GM19328 (cell line): ENCODE data around the gene SSH3.

Source experiments
- ATAC-seq: cut with Tn5 transposase; IDR thresholded peaks from one replicate; pipeline ENCODE4 v1.9.1; 2021; ENCODE audit warnings: mild to moderate bottlenecking, moderate library complexity; ENCODE audit not compliant: unreplicated experiment

The SSH3 gene

DNA sequence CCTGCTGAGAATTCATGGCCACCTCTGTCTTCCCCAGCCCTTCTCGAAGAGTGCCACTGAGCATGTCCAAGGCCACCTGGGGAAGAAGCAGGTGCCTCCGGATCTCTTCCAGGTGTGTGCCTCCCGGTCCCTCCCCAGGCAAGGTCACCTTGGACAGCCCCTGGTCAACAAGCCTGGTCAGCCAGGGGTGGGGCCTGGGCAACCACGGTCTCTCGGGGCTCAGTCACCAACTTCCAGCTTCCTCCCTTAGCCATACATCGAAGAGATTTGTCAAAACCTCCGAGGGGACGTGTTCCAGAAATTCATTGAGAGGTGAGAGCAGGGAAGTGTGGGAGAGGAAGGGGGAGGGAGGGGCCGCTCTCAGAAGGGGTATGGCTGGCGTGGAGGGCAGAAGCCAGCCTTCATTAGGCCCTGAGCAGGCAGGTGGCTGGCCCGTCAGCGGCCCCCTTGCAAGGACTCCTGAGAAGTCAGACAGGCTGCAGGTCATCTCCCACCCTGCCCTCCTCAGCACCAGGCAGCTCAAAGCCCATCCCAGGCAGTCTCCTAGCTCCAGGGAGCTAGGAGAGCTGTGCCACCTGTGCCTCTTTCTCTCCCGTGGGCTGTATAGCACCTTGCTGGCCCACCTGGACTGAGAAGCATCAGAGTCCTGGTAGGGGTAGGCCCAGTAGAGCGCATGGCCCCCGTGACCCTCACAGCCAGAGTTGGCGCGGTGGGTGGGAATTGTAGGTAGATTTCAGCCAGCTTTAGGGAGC is 23.6 kb upstream of the SSH3 start:
- no peak for ATAC-seq

DNA sequence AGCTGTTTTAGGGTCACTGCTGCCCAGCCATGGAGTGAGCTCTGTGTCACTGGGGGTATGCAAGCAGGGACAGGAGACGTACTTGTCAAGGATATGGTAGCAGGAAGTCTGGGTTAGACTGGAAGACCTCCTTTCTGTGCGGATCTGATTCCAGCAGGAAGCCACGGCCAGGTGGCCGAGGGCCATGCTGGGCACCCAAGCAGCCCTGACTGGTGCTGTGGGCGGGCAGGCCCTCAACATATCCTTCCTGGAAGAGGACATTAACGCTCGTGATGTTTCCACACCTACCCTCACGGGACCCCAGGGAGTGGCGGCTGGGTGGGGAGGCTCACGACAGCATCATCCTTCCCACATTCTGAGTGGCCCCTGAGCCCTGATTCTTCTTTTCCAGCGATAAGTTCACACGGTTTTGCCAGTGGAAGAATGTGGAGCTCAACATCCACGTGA is 23.0 kb upstream of the SSH3 start:
- ATAC-seq = no peak

DNA sequence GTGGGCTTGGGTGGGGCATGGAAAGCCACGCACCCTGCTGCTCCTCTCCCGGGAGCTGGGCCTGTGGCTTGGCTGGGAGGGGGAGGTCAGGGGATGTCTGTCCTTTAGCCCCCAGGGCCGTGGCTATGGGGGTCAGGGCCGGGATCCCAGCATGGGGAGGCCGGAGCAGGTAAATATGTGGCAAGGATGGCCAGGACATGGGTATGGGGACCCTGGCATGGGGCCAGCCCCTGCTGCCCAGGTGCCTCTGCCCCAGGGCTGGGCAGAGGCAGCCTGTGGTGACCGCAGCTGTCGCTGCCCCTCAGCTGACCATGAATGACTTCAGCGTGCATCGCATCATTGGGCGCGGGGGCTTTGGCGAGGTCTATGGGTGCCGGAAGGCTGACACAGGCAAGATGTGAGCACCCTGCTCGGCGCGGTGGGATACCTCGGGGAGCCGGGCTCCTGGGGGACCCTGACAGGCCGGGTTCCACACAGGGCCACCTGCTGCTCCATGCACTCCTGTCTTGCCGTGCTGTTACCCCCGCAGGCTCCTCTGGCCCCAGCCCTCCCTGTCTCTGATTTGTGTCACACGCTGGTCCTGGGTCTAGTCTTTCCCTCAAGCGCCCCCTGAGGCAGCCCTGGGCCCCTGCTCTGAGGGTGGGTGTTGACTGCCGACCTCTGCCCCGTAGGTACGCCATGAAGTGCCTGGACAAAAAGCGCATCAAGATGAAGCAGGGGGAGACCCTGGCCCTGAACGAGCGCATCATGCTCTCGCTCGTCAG is 22.4 kb upstream of the SSH3 start:
- ATAC-seq = no peak

DNA sequence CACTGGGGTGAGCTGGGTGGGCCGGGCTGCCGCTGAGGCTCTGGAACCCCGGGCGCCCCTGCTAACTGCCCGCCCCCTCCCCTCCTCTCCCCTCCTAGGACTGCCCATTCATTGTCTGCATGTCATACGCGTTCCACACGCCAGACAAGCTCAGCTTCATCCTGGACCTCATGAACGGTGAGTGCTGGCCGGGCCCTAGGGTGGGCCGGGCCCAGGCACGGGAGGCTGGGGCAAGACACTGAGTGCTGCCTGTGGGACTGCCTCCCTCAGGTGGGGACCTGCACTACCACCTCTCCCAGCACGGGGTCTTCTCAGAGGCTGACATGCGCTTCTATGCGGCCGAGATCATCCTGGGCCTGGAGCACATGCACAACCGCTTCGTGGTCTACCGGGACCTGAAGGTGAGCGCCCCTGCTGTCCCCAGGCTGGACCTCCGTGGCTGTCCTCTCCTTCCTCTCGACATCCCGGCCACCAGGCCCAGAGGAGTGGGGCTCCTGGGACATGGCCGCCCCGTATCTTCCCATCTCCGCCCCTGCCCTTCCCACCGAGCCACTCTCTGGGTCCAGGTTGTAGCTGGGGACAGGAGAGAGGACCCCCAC is 21.7 kb upstream of the SSH3 start:
- ATAC-seq = no peak

DNA sequence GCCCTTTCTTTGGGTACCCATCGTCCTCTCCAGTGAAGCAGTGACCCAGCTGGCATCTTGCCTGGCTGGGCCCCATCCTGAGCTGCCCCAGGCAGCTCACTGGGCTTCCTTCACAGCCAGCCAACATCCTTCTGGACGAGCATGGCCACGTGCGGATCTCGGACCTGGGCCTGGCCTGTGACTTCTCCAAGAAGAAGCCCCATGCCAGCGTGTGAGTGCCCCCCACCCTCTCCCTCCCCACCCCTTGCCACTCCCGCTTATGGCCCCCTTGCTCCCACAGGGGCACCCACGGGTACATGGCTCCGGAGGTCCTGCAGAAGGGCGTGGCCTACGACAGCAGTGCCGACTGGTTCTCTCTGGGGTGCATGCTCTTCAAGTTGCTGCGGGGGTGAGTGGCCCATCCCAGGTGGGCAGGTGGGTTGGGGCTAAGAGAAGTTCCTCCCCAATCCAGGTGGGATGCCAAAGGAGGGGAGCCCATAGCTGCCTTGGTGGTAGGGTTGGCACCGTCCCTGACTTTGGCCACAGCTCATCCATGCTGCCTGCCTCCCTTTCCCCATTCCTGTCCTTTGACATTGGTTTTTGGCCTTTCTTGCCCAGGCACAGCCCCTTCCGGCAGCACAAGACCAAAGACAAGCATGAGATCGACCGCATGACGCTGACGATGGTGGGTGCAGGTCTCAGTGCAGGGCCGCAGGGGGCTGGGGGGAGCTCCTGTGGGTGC is 21.0 kb upstream of the SSH3 start:
- ATAC-seq = no peak

DNA sequence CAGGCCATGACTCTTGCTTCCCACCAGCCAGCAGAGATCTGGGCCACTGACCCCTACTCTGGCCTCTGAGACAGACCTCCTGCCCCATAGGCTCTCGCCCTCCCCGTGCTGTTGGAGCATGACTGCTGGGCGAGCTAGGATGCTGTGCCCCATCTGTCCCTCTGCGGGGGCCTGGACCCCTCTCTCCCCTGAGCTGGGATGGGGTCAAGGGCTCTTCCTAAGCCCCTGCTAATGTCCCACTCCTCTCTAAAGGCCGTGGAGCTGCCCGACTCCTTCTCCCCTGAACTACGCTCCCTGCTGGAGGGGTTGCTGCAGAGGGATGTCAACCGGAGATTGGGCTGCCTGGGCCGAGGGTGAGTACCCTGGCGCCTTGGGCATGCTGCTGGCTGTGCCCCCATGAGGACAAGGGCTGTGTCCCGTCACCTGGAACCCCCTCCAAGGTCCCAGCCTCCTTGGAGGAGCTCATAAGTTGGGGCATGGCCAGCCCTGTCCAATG is 20.4 kb upstream of the SSH3 start:
- no peak for ATAC-seq

DNA sequence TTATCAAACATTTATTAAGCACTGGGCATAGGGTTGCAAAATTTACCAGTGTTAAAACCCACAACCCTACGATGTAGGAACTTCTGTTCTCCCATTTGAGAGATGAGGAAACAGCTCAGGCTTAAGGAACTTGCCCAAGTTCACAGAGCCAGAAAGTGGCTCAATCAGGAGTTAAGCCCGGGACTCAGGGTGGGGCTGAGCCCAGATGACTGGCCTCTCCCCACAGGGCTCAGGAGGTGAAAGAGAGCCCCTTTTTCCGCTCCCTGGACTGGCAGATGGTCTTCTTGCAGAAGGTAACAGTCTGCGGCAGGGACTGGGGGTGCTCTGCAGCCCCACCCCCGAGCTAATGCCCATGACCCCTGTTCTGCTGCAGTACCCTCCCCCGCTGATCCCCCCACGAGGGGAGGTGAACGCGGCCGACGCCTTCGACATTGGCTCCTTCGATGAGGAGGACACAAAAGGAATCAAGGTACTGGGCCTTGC is 19.8 kb upstream of the SSH3 start:
- no peak for ATAC-seq

DNA sequence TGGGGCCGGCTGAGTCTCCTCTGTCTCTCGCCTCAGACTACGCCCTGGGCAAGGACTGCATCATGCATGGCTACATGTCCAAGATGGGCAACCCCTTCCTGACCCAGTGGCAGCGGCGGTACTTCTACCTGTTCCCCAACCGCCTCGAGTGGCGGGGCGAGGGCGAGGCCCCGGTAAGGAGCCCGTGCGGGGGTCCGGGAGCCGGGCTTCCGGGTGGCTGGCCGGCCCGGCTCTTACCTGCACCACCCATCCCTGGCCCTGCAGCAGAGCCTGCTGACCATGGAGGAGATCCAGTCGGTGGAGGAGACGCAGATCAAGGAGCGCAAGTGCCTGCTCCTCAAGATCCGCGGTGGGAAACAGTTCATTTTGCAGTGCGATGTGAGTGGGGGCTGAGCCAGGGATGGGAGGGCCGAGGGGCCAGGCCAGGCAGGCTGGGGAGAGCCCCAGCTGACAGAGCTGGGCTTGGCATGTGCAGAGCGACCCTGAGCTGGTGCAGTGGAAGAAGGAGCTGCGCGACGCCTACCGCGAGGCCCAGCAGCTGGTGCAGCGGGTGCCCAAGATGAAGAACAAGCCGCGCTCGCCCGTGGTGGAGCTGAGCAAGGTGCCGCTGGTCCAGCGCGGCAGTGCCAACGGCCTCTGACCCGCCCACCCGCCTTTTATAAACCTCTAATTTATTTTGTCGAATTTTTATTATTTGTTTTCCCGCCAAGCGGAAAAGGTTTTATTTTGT is 18.4 kb upstream of the SSH3 start:
- no peak for ATAC-seq

DNA sequence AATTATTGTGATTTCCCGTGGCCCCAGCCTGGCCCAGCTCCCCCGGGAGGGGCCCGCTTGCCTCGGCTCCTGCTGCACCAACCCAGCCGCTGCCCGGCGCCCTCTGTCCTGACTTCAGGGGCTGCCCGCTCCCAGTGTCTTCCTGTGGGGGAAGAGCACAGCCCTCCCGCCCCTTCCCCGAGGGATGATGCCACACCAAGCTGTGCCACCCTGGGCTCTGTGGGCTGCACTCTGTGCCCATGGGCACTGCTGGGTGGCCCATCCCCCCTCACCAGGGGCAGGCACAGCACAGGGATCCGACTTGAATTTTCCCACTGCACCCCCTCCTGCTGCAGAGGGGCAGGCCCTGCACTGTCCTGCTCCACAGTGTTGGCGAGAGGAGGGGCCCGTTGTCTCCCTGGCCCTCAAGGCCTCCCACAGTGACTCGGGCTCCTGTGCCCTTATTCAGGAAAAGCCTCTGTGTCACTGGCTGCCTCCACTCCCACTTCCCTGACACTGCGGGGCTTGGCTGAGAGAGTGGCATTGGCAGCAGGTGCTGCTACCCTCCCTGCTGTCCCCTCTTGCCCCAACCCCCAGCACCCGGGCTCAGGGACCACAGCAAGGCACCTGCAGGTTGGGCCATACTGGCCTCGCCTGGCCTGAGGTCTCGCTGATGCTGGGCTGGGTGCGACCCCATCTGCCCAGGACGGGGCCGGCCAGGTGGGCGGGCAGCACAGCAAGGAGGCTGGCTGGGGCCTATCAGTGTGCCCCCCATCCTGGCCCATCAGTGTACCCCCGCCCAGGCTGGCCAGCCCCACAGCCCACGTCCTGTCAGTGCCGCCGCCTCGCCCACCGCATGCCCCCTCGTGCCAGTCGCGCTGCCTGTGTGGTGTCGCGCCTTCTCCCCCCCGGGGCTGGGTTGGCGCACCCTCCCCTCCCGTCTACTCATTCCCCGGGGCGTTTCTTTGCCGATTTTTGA is 17.5 kb upstream of the SSH3 start:
- ATAC-seq = no peak

DNA sequence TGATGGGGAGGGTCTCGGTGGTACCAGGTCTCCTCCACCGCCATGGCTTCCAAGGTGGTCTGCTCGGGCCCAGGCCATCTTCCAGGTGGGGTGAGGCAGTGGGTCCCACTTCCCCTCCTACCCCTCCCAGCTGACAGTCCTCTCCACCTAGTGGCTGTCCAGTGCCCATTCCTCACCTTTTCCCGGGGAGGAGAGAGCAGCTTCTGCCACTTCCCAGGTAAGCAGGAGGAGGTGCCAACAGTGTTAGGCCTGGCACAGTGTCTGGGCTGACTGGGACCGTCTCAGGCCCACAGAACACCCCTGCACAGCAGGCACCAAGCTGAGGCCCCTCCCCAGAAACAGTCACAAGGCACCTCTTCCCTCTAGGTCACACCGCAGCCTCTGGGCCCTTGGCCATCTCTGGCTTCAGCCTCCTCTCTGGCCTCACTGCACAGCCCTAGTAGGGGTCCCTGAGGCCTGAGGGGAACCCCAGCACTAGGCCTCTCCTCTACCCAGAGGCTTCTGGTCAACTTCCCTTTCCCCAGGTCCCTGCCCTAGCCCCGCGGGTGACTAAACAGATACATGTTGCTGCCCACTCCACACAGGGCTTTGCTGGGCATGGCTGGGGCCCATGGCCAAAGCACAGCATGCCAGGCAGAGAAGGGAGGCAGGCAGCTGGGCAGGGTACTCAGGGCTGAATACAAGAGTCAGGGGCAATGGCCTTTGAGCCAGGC is 16.6 kb upstream of the SSH3 start:
- no peak for ATAC-seq

DNA sequence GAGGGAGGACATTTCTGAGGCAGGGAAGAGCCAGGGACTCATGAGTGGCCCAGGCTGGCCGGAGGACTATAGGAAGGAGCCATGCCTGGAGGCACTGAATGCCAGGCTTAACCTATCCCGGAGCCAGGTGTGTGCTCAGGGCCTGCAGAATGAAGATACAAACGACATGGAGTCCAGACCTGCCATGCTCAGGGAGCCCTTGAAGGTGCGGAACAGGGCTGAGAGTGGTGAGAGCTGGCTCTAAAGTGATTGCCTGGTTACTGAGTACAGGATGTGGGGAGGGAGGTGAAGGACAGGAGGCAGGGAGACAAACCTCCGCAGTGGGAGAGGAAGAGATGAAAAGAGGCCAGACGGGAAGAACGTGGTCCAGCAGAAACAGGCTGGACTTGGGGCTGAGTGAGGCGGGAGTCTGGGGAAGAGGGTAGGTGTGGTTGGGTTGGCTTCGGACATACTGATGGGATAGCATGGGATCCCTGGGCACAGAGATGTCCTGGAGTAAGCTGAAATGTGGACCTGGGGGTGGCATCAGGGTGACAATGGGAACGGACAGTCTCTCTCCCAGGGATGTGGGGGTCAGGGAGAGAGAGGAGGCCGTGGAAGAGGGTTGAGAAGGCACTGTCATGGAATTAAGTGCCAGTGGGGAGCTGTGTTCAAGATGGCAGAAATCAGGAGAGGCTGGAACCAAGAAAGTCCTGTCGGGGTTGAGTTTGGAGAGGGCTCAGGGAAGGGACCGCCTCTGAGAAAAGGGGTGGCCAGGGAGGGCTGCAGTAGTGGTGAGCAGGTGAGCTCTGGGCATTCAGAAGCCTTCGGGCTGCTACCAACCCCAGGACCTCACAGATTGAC is 15.8 kb upstream of the SSH3 start:
- ATAC-seq = no peak

DNA sequence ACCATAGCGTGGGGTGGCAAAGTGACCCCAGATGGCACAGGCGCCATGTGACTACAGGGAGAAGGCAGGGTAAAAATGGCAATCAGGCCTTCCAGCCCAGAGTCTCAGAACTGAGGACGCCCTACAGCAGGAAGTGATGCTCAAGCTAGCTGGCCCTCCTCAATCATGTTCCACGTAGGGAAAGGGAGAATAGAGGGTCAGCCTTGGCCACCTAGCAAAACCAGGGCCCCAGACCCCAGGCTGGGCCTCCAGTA is 15.2 kb upstream of the SSH3 start:
- ATAC-seq = no peak

DNA sequence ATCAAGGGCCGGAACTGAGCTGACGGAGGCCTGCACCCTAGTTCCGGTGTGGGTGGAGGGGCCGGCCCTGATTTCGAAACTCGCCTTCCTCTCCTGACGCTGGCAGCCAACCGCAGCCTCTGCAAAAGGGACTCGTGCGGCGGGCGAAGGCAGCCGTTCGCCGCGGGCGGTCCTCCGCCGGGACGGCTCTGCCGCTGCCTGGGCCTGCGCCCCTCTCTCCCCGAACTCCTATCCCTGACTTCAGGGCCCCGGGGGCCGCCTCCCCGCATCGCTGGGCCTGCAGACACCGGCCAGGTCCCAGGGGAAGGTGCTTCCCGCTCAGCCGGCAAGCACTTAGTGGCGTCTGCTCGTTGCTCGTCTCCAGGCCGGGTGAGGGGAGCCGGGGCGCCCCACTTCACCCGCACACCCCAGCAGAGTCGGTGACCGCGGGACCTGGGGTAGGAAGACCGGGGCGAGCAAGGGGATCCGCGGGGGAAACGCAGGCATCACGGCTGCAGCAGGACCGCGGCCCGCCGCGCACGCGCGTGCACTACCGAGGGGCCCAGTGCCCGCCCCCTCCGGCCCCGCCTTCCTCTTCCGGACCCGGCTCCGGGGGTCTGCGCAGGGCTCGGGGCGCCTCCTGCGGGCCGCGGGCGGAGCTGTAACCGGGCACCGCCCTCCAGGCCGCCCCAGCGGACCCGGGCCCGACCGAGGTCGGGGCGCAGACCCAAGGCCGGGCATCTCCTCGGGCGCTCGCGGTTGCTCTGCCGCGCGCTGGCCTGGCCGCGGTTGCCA is 14.7 kb upstream of the SSH3 start:
- peak; percentile 77 for ATAC-seq

DNA sequence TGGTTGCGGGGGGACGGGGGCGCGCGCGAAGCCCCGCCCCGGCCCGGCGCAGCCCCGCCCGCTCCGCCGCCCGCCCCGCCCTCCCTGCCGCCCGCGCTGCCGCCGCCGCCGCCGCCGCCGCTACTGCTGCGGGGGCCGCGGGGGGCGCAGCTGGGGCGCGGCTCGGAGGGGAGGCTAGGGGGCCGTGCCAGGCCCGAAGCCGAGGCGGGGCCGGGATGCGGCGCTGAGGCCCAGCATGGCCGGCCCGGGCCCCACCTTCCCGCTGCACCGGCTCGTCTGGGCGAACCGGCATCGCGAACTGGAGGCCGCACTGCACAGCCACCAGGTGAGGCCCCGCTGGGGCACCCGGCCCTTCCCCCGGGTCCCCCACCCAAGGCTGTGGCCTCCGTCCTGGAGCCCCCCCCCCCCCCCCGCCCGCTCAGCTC is 14.1 kb upstream of the SSH3 start, which contains the start of gene ANKRD13D:
ANKRD13D (plus strand) TSS at position 78 of the 425 bp plus-strand sequence; CDS start at position 236, 158 bp downstream.
- ATAC-seq = peak; percentile 44

DNA sequence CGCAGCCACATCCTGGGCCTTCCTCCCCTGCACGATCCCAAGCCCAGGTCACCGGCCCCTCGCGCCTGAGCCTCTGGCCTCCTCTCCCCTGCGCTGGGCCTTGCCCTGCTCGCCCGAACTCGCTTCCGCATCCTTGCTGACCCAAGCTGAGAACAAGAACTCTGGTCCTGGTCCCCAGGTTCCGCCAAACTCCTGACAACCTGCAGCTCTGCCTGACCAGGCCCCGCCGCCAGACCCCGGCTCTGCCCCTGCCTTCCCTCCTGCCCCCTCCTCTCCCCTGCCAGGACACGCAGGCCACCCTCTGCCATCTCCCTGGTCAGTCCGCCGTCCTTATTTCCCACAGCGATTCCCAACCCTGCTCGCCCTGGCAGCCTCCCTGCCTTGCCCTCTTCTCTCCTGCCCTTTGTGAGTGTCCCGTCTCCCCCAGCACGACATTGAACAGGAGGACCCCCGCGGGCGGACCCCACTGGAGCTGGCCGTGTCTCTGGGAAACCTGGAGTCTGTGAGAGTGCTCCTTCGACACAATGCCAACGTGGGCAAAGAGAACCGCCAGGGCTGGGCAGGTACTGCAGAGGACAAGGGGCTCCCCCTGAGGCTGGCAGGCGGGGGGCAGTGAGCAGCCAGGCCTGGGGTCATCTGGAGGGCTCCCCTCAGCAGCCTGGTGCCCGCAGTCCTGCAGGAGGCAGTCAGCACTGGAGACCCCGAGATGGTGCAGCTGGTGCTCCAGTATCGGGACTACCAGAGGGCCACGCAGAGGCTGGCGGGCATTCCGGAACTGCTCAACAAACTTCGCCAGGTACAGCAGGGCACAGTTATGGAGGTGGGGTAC is 13.5 kb upstream of the SSH3 start:
- ATAC-seq = no peak

DNA sequence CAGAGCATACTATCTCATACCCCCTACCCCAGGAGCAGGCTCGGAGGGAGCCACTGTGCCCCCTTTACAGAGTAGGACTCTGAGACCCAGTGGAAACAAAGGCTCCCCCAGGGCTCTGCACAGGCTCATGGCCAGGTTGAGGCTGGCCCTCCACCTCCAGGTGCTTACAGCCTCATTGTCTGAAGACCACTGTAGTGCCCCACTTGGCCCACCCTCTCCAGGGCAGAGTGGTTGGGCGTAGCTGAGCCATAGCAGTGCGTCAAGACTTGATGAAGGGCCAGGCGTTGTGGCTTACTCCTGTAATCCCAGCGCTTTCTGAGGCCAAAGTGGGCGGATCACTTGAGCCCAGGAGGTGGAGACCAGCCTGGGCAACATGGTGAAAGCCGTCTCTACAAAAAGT is 12.5 kb upstream of the SSH3 start:
- ATAC-seq = no peak
